ENCODE measurements around the gene INVS. TPM values are rescaled to one million over a fixed set of nuclear protein-coding genes. Genes with fewer than 3 reads are reported as not detected.
"Not testable (repeated sequence)": the region's sequence is repeated elsewhere in the genome, so short reads cannot be mapped to it uniquely, and the experiment has no call there.

Gene INVS
- polyA plus RNA-seq, 1 of the 3 experiments (the other 2 are of a cell fraction): 8.1 TPM

- Histone ChIP-seq H3K9me2 (no peaks in the 10 kb centered on the region), H4K20me1 (ENCODE audit: insufficient read depth) (peaks cover 89% of the 10 kb centered on the region), H2AFZ (ENCODE audit: low read depth) (no peak overlapping the region), H3K27ac (ENCODE audit: low read depth in 2 of 2, low read length in 1 of 2) (no peak overlapping the region), H3K9me3 (no peaks in the 10 kb centered on the region), H3K9ac (no peak overlapping the region), H3F3A (replicated peaks; ENCODE audit: insufficient read depth) (peaks cover 7% of the 10 kb centered on the region), H3K4me1 (ENCODE audit: control insufficient read depth in 1 of 2, insufficient read depth in 2 of 2, low read depth in 1 of 2, low read length in 1 of 2) (peaks cover 2 to 6% of the 10 kb centered on the region in 2 experiments; a peak in 3 of 4 replicates), H3K4me2 (no peak overlapping the region), H3K36me3 (replicated peaks in 1 of 2; ENCODE audit: control insufficient read depth in 1 of 2, insufficient read depth in 2 of 2, low read length in 1 of 2) (no peaks in the 10 kb centered on the region), H3K27me3 (ENCODE audit: insufficient read depth) (no peaks in the 10 kb centered on the region), H3K79me2 (ENCODE audit: insufficient read depth) (peaks cover 99% of the 10 kb centered on the region), H3K4me3 (ENCODE audit: low read depth in 2 of 2, low read length in 1 of 2) (no peak overlapping the region)
- 90% methylated on average over 1 of the region's 1 CpG for WGBS (ENCODE audit: low lambda C conversion rate)
- no peak for DNase-seq
- ChIA-PET POLR2A (no interaction called here), CTCF (interaction anchor here (1.1 to 1.4 kb wide), 3 partner anchors 8 to 65 kb away, joined by 3 to 4 read pairs (median 3); no protein-coding TSS in a partner anchor)
- TF ChIP-seq FOXM1 (IDR thresholded peaks at IDR 0.05; ENCODE audit: low read depth) (no peak), RXRA (IDR thresholded peaks at IDR 0.05; ENCODE audit: borderline replicate concordance, low read depth) (no peak), SMC3 (IDR thresholded peaks at IDR 0.05; ENCODE audit: low read depth, low read length) (no peak), MXI1 (IDR thresholded peaks at IDR 0.05; ENCODE audit: low read depth, low read length) (no peak)
Measured at GRCh38 chr9:100092066-100092465, 7.0 kb upstream of the INVS start.

DNA sequence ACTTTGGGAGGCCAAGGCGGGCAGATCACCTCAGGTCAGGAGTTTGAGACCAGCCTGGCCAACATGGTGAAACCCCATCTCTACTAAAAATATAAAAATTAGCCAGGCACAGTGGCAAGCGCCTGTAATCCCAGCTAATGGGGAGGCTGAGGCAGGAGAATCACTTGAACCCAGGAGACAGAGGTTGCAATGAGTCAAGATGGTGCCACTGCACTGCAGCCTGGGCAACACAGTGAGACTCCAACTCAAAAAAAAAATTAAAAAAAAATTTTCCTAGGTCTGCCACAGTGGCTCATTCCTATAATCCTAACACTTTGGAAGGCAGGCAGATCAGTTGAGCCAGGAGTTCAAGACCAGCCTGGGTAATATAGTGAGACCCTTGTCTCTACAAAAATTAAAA is 4.6 kb upstream of the INVS start:
- CTCF ChIA-PET; H3K4me3 ChIP-seq (ENCODE audit: low read depth in 2 of 2, low read length in 1 of 2); H3K9me2 ChIP-seq; H3K4me2 ChIP-seq; H3K27ac ChIP-seq (ENCODE audit: low read depth in 2 of 2, low read length in 1 of 2); H2AFZ ChIP-seq (ENCODE audit: low read depth); POLR2A ChIA-PET; DNase-seq; H3K27me3 ChIP-seq (ENCODE audit: insufficient read depth); H3K9me3 ChIP-seq; H3K9ac ChIP-seq; H3K36me3 ChIP-seq (replicated peaks in 1 of 2; ENCODE audit: control insufficient read depth in 1 of 2, insufficient read depth in 2 of 2, low read length in 1 of 2): not testable (repeated sequence)
- Histone ChIP-seq H3K79me2 (ENCODE audit: insufficient read depth) (peaks cover 93% of the 10 kb centered on the region), H4K20me1 (ENCODE audit: insufficient read depth) (peaks cover 75% of the 10 kb centered on the region), H3K4me1 (ENCODE audit: control insufficient read depth in 1 of 2, insufficient read depth in 2 of 2, low read depth in 1 of 2, low read length in 1 of 2) (peaks cover 6 to 15% of the 10 kb centered on the region in 2 experiments; a peak in 3 of 4 replicates), H3F3A (replicated peaks; ENCODE audit: insufficient read depth) (peaks cover 10% of the 10 kb centered on the region)
- 100% methylated on average over 2 of the region's 2 CpGs for WGBS (ENCODE audit: low lambda C conversion rate)

GRCh38 chr9:100096378-100096916 is 2.6 kb upstream of the INVS start:
- Histone ChIP-seq H4K20me1 (ENCODE audit: insufficient read depth) (peaks cover 56% of the 10 kb centered on the region), H3K9ac (no peak overlapping the region), H3K4me1 (ENCODE audit: control insufficient read depth in 1 of 2, insufficient read depth in 2 of 2, low read depth in 1 of 2, low read length in 1 of 2) (peaks cover 12 to 18% of the 10 kb centered on the region in 2 experiments; a peak in 3 of 4 replicates), H3K9me2 (no peaks in the 10 kb centered on the region), H3K27ac (ENCODE audit: low read depth in 2 of 2, low read length in 1 of 2) (no peak overlapping the region), H3F3A (replicated peaks; ENCODE audit: insufficient read depth) (peaks cover 11% of the 10 kb centered on the region), H2AFZ (ENCODE audit: low read depth) (no peak overlapping the region), H3K4me3 (ENCODE audit: low read depth in 2 of 2, low read length in 1 of 2) (no peak overlapping the region), H3K36me3 (replicated peaks in 1 of 2; ENCODE audit: control insufficient read depth in 1 of 2, insufficient read depth in 2 of 2, low read length in 1 of 2) (peaks cover 0 to 5% of the 10 kb centered on the region in 2 experiments), H3K9me3 (no peaks in the 10 kb centered on the region), H3K27me3 (ENCODE audit: insufficient read depth) (no peaks in the 10 kb centered on the region), H3K4me2 (peak overlapping the region; percentile 87; the same call in 1 of the 2 replicates), H3K79me2 (ENCODE audit: insufficient read depth) (peaks cover 89% of the 10 kb centered on the region)
- ChIA-PET CTCF (interaction anchor here (0.6 kb wide), 1 partner anchor 33 kb away, joined by 3 read pairs; no protein-coding TSS in a partner anchor), POLR2A (no interaction called here)
- DNase-seq: no peak
- 74% methylated on average over 3 of the region's 3 CpGs for WGBS (ENCODE audit: low lambda C conversion rate)
- TF ChIP-seq MAX (IDR thresholded peaks at IDR 0.05; ENCODE audit: low read depth): no peak
- TF ChIP-seq NFIC (IDR thresholded peaks at IDR 0.05; ENCODE audit: borderline replicate concordance): no peak
- no peak for TF ChIP-seq FOXJ3 (CRISPR knock-in tag; IDR thresholded peaks at IDR 0.05)
- no peak for TF ChIP-seq IRF3 (IDR thresholded peaks at IDR 0.05; ENCODE audit: low read depth, low read length)
- no peak for TF ChIP-seq MEF2A (IDR thresholded peaks at IDR 0.05; ENCODE audit: borderline replicate concordance, low read depth)
- TF ChIP-seq RXRA (IDR thresholded peaks at IDR 0.05; ENCODE audit: borderline replicate concordance, low read depth): no peak
- no peak for TF ChIP-seq FOSL2 (IDR thresholded peaks at IDR 0.05; ENCODE audit: borderline replicate concordance, low read depth)
- TF ChIP-seq MXI1 (IDR thresholded peaks at IDR 0.05; ENCODE audit: low read depth, low read length): no peak
- no peak for TF ChIP-seq RAD21 (IDR thresholded peaks at IDR 0.05; ENCODE audit: low read length)
- TF ChIP-seq, protein P1, sequence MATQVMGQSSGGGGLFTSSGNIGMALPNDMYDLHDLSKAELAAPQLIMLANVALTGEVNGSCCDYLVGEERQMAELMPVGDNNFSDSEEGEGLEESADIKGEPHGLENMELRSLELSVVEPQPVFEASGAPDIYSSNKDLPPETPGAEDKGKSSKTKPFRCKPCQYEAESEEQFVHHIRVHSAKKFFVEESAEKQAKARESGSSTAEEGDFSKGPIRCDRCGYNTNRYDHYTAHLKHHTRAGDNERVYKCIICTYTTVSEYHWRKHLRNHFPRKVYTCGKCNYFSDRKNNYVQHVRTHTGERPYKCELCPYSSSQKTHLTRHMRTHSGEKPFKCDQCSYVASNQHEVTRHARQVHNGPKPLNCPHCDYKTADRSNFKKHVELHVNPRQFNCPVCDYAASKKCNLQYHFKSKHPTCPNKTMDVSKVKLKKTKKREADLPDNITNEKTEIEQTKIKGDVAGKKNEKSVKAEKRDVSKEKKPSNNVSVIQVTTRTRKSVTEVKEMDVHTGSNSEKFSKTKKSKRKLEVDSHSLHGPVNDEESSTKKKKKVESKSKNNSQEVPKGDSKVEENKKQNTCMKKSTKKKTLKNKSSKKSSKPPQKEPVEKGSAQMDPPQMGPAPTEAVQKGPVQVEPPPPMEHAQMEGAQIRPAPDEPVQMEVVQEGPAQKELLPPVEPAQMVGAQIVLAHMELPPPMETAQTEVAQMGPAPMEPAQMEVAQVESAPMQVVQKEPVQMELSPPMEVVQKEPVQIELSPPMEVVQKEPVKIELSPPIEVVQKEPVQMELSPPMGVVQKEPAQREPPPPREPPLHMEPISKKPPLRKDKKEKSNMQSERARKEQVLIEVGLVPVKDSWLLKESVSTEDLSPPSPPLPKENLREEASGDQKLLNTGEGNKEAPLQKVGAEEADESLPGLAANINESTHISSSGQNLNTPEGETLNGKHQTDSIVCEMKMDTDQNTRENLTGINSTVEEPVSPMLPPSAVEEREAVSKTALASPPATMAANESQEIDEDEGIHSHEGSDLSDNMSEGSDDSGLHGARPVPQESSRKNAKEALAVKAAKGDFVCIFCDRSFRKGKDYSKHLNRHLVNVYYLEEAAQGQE (IDR thresholded peaks at IDR 0.05; ENCODE audit: low read depth, low read length): no peak
- TF ChIP-seq SMC3 (IDR thresholded peaks at IDR 0.05; ENCODE audit: low read depth, low read length): no peak

Measured in SK-N-SH (cell line).